Anterior cingulate cortex (tissue), 58 donors: Measurements from ENCODE around the gene MDGA2.

Experiments
- DNase-seq, 58 donors: peaks; one replicate each; lab custom pipeline; 2025; lab: John Stamatoyannopoulos, UW

Gene MDGA2

DNA sequence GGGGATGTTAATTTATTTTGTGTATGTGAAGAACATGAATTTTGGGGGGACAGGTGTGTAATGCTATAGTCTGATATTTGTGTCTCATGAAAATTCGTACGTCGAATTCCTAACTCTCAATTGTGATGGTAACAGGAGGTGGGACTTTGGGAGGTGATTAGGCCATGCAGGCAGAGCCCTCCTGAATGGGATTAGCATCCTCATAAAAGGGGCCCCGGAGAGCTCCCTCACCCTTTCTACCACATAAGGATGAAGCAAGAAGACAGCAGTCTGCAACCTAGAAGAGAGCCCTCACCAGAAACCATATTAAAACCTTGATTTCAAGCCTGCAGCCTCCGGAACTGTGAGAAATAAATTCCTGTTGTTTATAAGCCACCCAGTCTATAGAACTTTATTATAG is 165.4 kb downstream of the MDGA2 start:
- DNase-seq, result no peak

DNA sequence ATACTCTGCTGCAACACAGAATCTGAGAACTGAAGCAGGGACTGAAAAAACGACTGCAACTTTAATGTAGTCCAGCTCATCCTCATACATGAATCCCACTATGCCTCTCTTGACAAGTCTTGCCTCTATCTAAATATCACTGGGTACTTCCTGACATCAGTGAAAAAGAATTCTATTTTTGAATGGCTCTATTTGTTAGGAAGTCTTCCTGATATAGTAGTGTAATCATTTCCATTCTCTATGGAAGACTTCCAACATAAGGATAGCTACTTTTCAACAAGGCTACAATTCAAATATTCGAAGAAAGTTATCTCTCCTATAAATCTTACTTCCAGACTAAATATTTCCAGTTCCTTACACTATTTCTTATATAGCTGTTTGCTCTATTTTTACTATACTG is 167.5 kb downstream of the MDGA2 start:
- DNase-seq, result no peak

DNA sequence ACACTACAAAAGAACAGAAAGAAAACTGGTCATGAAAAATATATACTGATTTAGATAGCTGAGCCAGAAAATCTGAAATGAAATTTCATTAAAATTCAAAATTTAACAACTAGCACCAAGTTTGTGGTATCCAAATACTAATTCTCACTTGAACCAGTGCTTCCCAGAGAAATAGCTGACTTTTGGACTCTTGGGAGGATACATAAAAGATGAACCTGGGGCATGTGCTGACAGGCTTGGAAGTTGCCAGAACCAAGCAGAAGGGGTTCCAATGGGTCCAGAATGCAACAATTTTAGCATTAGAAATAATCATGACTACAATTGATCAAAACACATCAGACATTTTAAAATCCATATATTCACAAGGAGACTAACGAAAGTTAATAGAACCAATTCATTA is 175.0 kb downstream of the MDGA2 start:
- DNase-seq, result no peak

DNA sequence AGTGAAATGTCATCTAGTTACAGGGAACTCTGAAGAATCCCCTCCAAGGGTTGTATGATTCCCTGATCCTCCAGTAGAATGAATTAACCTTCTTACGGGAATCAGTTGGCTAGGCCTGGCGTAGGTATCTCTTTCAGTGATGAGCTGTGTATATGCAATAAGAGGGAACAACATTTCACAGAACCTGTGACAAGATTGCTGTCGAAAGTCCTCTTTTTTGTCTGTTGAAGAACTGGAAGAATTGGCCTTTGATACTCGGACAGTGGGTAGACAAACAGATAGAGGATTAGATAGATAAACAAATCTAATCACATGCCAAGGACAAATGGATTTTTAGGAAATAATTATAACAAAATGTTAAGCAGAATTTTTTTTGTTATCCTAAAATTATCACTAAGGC is 184.6 kb downstream of the MDGA2 start:
- no peak for DNase-seq

DNA sequence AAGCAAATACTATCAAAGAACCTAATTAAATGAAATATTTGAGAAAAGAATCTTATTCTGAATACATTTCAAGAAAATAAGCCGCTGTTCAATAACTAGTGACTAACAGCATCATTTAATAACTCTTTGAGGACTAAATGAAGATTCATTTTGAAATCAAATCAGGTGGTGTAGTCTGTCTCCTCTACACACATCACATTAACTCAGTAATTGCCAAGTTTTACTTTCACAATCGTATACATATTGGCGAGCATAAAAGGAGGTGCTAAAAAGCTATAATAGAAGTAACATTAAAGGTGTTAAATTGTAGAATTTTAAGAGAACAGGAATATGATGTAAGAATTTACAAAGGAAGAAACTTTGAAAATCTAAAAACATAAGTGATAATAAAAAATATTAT is 185.1 kb downstream of the MDGA2 start:
- no peak for DNase-seq

DNA sequence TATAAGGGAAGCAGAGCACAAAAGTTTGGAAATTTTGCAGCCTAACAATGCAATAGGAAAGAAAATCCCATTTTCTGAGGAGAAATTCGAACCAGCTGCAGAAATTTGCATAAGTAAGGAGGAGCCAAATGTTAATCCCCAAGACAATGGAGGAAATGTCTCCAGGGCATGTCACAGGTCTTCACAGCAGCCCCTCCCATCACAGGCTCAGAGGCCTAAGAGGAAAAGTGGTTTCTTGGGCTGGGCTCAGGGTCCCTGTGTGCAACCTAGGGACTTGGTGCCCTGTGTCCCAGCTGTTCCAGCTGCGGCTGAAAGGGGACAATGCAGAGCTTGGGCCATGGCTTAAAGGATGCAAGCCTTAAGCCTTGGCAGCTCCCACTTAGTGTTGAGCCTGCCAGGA is 190.0 kb downstream of the MDGA2 start:
- no peak for DNase-seq

DNA sequence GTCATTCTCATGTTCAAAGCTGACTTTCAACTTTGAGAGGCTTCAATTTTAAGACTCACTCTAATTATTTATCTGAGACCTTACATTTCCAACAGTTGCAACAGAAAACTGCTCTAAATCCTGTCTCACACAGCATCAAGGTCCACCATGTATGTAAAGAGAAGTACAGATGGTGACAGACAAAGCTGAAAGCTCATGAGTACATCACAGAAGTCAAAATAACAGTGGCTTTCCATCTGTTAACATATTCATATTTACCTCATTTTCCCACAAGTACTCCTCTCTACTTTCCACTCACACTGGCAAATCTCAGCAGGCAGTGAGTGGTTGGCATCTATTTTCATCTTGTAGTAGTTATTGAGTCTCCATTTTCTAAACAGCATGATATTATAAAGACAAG is 192.0 kb downstream of the MDGA2 start:
- no peak for DNase-seq

DNA sequence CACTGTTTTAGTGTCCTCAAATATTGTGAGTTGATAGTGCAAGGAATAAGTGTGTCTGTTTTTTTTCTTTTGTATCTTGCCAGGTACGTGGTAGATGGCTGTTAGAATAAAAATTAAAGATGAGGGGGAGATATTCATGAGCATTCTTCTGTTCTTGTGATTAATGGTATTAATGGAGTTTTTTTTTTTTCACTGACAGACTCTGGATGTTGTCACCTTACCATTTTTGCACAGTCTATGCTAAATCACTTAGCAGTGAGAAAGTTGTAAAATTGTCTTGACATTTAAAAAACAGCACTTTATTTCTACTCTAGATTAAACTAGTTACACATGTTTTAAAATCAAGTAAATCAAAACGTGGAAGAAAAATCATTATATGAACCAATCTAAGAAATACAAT is 204.3 kb downstream of the MDGA2 start:
- no peak for DNase-seq

DNA sequence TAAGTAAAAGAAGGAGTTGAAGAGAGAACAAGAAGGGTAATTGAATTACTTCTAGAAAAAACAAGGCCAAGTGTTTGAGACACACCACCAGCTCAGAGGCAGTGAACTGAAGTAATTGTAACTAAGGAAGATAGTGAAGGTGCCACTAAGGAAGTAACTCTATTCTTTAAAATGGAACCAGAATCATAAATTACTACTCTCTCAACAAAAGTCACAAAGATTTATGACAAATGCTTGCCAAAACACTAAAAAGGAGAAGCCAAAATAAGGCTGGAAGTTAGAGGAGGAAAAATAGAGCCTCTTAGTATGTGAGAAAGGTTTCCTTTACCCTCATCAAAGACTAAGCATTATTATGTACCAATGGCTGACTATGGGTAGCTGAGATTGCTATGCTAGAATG is 208.5 kb downstream of the MDGA2 start:
- DNase-seq, result no peak

DNA sequence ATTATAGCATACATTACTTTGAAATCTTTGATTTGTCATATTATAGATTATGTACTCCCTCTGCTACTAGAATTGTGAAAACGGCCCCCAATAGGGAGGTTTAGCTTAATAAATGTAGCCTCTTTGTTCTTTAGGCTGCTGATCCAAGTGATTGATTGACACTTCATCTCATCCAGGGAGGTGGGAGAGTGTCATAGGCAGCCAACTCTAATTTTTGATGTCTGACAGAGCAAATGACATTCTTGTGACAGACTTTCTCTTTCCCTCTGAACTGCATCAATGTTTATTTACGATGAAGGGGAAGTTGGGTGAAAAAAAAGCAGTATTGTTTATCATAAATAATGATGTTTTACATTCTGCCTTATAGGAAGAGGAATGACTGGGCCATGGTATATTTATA is 221.4 kb downstream of the MDGA2 start:
- DNase-seq, result no peak

DNA sequence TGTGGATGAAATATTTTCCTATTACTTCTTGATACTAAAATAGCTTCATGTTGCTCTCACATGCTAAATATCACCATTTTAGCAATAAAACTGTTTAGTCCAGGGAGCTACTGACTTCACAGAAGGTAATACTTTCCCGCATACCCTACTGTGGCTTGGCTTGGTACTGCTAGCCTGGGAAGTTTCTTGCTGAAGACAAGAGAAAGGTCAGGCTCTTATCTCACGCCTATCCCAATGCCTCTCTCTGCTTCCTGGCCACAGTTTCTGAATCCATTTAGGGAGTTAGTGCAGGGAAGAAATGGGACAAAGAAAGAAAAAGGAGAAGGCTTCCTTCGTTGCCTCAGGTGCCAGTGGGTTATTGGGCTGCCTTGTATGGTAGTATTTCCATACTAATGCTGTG is 228.3 kb downstream of the MDGA2 start:
- DNase-seq, result no peak

DNA sequence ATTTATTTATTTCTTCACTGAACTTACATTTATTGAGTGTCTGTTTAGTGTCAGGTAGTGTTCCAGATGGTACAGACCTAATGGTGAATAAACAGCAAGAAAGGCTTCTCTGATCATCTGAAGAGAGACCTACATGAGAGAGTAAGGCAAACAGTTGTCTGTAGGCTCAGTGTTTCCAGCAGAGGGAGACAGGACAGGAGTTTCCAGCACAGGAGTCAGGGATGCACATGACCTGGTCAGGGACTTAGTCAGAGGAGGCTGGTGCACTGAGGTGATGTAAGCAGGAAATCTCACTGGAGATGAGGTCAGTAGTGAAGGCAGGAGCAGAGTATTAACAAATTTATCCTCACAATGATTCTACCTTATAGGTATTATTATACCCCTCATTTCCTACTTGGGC is 233.2 kb downstream of the MDGA2 start:
- DNase-seq, result peak in 1 of 58 donors; percentile 3

DNA sequence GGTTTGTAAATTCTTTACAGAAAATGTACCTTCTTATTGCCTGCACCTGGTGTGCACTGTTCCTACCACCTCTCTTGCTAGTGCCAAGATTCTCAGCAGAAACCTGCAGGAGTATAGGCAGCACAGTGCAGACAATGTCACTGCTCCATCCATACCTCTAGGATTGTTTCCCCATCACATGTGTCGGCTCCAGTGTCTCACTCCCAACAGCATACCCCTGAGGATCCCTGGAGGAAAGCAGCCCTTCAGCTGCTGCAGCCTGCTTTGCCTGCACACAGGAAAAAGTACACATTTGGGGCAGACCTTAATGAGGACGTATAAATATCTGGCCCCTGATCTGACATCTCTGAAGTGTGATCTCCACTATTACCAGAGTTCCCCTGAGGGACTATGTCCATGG is 235.5 kb downstream of the MDGA2 start:
- no peak for DNase-seq

DNA sequence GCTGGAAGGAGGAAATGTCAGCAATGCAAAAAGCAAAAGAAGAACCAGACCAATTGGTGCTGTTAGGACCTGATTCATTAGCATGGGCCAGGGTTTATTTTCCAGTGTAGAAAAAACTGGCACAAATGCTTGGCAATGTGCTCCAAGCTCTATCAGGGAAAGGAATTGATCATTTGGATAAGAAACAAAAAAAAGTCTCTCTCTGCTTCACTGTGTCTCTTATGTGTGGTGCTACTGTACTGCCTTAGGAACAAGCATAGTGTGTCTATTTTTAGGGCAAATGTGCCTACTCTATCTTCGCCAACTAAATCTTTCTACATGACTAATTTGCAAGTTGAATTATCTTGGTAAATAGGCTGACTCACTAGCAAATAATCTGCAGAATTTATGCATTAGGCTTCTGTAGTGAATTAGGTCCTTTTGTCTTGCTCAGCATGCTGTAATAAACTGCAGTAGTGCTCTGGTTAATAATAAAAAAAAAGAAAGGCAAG is 236.7 kb downstream of the MDGA2 start:
- peak in 13 of 58 donors; percentile 5 to 69 (median 24) for DNase-seq

DNA sequence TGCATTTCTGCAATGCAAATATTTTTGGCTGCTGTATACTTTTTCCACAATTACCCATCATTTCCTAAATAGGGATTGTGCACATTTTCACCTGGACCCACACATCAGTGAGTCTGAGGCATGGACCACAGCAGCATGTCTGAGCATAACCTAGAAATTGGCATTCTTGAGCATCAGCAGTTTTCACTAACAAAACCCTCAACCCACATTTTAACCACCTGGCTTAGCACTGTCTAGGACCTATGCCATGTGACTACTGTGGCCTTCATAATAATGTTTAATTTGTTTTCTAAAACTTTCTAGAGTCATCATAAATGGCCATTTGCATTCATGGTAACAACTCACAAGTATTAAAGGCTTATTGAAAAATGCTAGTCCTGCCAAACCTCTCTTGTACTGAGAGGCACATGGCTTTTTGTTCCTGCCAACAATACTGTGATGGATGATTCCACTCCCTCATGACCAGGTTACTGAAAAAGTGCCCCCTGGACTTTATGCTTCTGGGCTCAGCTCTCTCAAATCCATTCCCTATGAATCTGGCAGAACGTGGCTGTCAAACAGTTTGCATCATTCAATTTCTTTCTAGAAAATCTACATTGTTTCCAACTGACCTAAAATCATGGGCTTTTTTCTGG is 240.0 kb downstream of the MDGA2 start:
- peak in 3 of 58 donors; percentile 12 to 33 (median 22) for DNase-seq

DNA sequence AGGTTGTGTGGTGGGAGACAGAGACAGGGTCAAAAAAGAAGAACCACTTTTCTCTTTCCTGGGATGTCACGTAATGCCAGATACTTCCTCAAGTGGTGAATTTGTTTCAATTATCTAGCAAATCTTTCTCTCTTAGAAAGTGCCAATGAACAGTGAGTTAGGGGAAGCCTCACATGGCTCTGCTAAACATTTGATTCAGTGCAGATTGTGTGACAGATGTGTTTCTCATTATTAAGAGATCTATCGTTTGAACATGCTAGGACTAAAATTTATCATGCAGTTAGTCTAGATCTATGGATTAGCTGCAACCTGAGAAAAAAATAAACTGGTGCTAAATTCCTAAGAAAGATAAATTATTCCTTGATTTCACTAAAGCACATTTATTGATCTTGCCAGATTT is 247.8 kb downstream of the MDGA2 start:
- no peak for DNase-seq

DNA sequence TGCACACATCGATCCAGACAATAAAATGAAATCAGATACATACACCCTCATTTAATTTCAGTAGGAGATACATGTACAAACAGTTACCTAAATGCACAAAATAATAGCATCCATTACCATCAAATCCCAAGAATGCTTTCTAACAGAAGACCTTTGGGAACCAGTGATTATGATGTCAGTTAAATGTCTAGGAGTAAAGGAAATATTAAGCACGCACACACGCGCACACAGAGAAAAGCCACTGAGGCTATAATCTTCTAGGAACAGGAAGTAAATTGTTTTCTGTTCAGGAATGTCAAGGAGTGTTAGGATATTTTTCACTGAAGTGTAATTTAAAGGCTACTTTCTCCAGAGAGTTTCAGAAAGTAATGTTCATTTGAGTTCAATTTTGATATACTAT is 250.1 kb downstream of the MDGA2 start:
- DNase-seq, result no peak

DNA sequence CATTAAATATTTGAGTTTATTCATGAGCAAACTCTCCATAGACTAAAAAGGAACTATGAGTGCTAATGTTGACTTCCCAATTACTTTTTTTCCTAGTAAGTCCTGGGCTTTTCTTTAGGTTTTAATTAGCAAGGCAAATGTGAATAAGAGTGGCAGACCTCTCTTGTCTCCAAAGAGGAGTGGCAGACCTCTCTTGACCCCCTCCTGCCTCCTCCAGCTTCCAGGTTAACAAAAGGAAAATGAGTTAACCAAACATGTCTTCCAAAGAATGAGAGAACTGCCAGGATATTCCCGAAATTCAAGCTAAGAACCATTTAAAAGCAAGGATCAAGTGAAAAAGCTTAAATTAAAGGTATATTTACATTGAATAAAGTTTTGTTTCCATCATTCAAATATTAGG is 253.2 kb downstream of the MDGA2 start:
- DNase-seq, result no peak

DNA sequence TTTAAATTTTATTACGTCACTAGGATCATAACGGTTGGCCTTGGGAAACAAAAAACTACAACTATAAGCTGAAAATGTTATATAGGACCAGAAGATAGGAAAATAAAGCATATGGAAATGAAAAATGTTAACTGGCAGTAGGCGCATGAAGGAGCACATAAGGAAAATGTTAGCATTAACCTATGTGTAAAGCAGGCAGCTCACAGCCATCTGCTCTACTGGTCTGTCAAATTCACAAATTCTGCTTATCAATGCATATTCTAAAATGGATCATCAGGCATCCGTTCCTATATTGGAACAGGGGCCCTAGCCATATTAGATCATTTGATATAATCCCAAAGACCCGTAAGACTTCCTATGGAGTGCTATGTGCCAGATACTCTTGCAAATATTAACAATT is 263.9 kb downstream of the MDGA2 start:
- DNase-seq, result no peak

DNA sequence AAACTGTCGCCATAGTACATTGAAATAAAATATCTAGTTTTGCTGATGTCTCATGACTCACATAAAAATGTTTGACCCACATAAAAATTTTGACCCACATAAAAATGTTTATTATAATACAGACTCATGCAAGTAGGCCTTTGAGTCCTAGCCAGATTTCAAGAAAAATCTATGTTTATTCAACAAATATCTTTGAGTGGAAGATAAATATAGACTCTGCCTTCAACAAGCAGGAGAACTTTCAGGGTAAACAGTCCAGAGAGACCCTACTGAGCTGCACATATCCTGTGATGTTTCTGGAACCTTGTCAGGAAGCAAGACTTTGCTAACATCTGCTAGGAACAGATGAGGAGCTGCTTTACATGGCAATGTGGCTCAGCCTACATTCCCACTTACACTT is 283.1 kb downstream of the MDGA2 start:
- DNase-seq, result no peak

DNA sequence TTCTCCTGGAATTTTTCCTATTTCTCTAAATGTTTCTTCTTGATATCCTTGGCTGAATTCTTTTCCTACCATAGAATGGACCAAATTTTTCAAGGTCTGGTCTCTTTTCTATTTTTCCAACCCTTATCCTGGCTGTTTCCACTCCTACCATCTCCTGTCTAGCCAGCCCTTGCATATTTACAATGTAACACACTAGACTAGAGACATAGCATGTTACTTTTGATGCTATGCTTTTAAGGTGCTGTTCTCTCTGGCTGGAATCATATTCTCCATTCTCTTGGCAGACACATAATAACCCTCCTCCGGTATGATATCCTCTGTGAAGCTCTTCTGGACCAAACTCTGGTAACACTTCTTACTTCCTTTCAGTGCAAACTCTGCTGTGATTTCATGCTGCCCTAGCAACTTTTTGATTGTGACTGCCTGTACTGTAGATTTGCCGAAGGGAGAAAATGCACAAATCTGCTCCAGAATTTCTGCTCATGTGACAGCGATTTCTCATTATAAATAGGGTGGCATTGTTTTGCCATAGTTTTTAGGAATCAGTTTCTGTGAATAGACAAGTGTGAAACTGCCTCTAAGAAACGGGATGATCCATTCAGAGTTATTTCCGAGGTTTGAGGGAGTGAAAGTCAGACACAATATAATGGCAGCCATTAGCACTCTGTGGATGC is 284.4 kb downstream of the MDGA2 start:
- DNase-seq, result peak in 1 of 58 donors; percentile 15

DNA sequence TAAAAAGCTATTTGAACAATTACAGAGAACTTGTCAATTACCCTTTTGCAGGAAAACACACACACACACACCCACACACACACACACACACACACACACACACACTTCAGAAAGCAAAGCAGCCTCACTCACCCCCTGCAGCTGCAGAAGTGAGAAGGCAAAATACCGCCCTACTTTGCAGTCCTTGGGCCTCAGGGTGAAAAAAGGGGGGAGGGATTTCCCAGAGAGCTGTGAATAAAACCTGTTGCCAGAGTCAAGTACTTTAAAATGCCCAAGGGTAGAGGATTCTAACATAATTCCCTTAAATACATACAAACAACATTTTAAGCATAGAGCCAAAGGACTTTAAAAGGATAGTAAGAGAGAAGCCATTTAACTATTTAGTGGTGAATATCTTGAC is 285.9 kb downstream of the MDGA2 start:
- no peak for DNase-seq

DNA sequence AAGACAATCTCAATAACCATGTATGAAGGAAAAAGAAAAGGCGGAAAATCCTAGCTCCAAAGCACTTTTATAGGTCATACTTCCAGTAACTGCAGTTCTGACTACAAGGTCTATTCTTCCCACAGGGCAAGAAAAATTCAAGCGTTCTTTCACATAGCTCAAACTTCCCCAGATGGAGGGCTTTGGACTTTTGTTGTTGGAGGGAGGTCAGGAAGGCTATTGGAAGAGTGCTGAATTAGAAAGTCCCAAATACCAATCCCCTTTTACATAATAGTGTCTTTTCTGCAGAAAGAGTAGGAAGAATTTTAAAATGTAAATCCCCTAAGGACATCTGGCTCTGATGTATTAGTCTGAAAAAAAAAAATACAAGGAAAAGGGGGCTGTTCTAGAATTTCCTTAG is 309.4 kb downstream of the MDGA2 start:
- DNase-seq, result no peak
